ENCODE measurements around the gene UBE3D.

DNA sequence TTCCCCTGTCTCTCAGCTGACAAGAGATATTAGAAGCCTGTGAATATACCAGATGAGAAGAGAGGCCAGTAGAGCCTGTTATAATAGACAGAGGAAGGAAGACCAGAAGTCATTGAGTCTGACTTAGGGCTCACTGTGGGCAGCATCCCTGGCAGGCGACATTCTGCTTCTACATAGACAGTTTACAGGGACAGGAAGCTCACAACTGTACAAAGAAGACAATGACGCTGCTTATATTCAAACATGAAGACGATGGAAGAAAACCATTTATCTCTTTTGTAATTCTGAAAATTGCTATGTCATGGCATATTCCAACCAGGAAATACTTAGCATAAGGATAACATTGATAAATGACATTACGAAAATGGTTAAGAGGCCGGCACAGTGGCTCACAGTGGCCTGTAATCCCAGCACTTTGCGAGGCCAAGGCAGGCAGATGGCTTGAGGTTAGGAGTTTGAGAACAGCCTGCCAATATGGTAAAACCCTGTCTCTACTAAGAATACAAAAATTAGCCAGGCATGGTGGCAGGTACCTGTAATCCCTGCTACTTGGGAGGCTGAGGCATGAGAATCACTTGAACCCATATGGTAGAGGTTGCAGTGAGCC is 170.9 kb downstream of the UBE3D start:
- TF ChIP-seq, protein P1, sequence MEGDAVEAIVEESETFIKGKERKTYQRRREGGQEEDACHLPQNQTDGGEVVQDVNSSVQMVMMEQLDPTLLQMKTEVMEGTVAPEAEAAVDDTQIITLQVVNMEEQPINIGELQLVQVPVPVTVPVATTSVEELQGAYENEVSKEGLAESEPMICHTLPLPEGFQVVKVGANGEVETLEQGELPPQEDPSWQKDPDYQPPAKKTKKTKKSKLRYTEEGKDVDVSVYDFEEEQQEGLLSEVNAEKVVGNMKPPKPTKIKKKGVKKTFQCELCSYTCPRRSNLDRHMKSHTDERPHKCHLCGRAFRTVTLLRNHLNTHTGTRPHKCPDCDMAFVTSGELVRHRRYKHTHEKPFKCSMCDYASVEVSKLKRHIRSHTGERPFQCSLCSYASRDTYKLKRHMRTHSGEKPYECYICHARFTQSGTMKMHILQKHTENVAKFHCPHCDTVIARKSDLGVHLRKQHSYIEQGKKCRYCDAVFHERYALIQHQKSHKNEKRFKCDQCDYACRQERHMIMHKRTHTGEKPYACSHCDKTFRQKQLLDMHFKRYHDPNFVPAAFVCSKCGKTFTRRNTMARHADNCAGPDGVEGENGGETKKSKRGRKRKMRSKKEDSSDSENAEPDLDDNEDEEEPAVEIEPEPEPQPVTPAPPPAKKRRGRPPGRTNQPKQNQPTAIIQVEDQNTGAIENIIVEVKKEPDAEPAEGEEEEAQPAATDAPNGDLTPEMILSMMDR (IDR thresholded peaks at IDR 0.05 in 4 of 5, conservative IDR thresholded peaks at IDR 0.05 in 1 of 5) = no peak
- no peak for TF ChIP-seq POLR2A (IDR thresholded peaks at IDR 0.05)
